Peyer's patch (tissue), 4 donors: ENCODE results near the gene METTL14.

Source experiments
- POLR2A ChIP-seq, 2 donors: fragments of 450-650 bp; IDR thresholded peaks; one replicate each; pipeline ENCODE4 v1.5.1; 2017; ENCODE audit warnings: antibody characterized with exemption in 2 of 2, mild to moderate bottlenecking in 2 of 2, moderate library complexity in 2 of 2
- TF ChIP-seq, protein P1 (sequence below), 6 experiments: fragments of 450-650 bp in 4 of 6; fragments of 200-600 bp in 2 of 6; sonication (generic) in 1 of 6; IDR thresholded peaks; one replicate each; pipeline ENCODE4 v1.5.1; 2017 to 2019; ENCODE audit warnings: antibody characterized with exemption in 6 of 6, mild to moderate bottlenecking in 3 of 6, moderate library complexity in 1 of 6

DNA sequence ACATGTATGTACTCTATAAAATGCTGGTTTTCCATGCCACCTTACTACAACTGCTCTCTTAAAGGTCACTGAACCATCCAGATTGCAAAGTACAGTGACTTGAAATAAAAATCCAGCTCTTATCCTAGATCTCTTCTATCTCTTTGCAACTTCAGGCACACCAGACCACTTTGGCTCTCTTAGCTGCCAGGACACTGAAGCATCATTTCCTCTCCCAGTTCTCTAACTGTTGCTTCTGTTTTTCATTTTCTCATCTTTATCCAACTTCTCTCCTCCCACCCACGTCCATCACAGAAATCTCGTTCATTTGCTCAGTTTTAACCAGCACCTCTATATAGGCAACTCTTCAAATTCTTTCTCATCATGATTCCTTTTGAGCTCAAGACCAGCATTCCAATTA lies 74.3 kb downstream of the METTL14 start:
- TF ChIP-seq, protein P1, sequence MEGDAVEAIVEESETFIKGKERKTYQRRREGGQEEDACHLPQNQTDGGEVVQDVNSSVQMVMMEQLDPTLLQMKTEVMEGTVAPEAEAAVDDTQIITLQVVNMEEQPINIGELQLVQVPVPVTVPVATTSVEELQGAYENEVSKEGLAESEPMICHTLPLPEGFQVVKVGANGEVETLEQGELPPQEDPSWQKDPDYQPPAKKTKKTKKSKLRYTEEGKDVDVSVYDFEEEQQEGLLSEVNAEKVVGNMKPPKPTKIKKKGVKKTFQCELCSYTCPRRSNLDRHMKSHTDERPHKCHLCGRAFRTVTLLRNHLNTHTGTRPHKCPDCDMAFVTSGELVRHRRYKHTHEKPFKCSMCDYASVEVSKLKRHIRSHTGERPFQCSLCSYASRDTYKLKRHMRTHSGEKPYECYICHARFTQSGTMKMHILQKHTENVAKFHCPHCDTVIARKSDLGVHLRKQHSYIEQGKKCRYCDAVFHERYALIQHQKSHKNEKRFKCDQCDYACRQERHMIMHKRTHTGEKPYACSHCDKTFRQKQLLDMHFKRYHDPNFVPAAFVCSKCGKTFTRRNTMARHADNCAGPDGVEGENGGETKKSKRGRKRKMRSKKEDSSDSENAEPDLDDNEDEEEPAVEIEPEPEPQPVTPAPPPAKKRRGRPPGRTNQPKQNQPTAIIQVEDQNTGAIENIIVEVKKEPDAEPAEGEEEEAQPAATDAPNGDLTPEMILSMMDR (IDR thresholded peaks at IDR 0.05), result no peak
- no peak for TF ChIP-seq POLR2A (IDR thresholded peaks at IDR 0.05)
